ENCODE results near the gene HDAC1. TPM values are rescaled to one million over a fixed set of nuclear protein-coding genes. Genes with fewer than 3 reads are reported as not detected.

Gene HDAC1
- total and polyA plus RNA-seq, 2 of the 4 experiments (the other 2 are of a cell fraction): 95.5 to 139 TPM

- H3K36me3 ChIP-seq (ENCODE audit: control insufficient read depth, insufficient read depth, low read length): no peaks in the 10 kb centered on the region
- no peaks in the 10 kb centered on the region for H4K20me1 ChIP-seq (ENCODE audit: insufficient read depth, low read length)
- H3K9me1 ChIP-seq (ENCODE audit: insufficient read depth, low read length): no peaks in the 10 kb centered on the region; the same call in none of the 2 replicates
- in situ Hi-C loops (cut with MboI; ENCODE audit: low sequenced_read_pairs): no loop called here
- no peak overlapping the region for H4K5ac ChIP-seq (ENCODE audit: low read depth, low read length)
- H2BK15ac ChIP-seq (ENCODE audit: low read depth, low read length): no peak overlapping the region
- DNase-seq (peak; percentile 45), ATAC-seq (ENCODE audit: low read depth) (peak; percentile 55)
- TF ChIP-seq MXI1 (IDR thresholded peaks at IDR 0.05; ENCODE audit: borderline replicate concordance, low read depth, low read length) (no peak), USF2 (IDR thresholded peaks at IDR 0.05; ENCODE audit: low read depth, low read length) (no peak)
- no peak overlapping the region for H2AK5ac ChIP-seq (ENCODE audit: low read depth, low read length)
- no peak overlapping the region for H4K8ac ChIP-seq (ENCODE audit: low read depth in 2 of 2, low read length in 2 of 2)
- H3K18ac ChIP-seq (ENCODE audit: low read depth, low read length): no peak overlapping the region
- no peak overlapping the region for H3K23ac ChIP-seq (ENCODE audit: low read depth, low read length)
- H2AK9ac ChIP-seq (replicated peaks; ENCODE audit: low read depth, low read length, poor library complexity): peak overlapping the region; percentile 15
- no peak overlapping the region for H2BK5ac ChIP-seq (ENCODE audit: low read depth, low read length, poor library complexity, severe bottlenecking)
- no peak overlapping the region for H4K91ac ChIP-seq (ENCODE audit: insufficient read depth, low read depth, low read length)
- 0 out of 4 replicates have a peak, but pooled peaks cover 0 to 3% of the 10 kb centered on the region in 2 experiments for H3K79me1 ChIP-seq (ENCODE audit: low read depth in 1 of 2, low read length in 2 of 2)
- H3K4me3 ChIP-seq (ENCODE audit: insufficient read depth, low read depth, low read length): no peak overlapping the region
- peaks cover 8% of the 10 kb centered on the region for H3K4me1 ChIP-seq (ENCODE audit: control insufficient read depth, insufficient read depth, low read length)
- H3K27ac ChIP-seq (ENCODE audit: insufficient read depth, low read length): no peak overlapping the region
- 33% methylated on average over 2 of the region's 8 CpGs; no CpG with 5 or more reads in 1 of the 2 experiments for WGBS, 2 experiments (ENCODE audit: extremely low coverage in 2 of 2, insufficient read length in 1 of 2)
- H3K9ac ChIP-seq (ENCODE audit: low read depth, low read length): no peak overlapping the region
- no peak overlapping the region; the same call in 1 of the 2 replicates for H3K4ac ChIP-seq (ENCODE audit: low read depth, low read length)
- CTCF ChIA-PET: no interaction called here
- peak overlapping the region; percentile 41 for H2AFZ ChIP-seq (replicated peaks; ENCODE audit: low read length, poor library complexity)
- H2BK20ac ChIP-seq (ENCODE audit: low read depth, low read length): no peak overlapping the region
- intact Hi-C loops (cut with micrococcal nuclease): no loop called here
- no peak overlapping the region for H3K4me2 ChIP-seq (ENCODE audit: low read depth, low read length)
- H3K9me3 ChIP-seq (ENCODE audit: control insufficient read depth, insufficient read depth, low read length): no peaks in the 10 kb centered on the region
- no peak overlapping the region for H3K56ac ChIP-seq (ENCODE audit: extremely low read depth, insufficient read depth, low read length)
- POLR2A ChIA-PET (ENCODE audit: unreplicated experiment): interaction anchor here (0.6 kb wide), 1 partner anchor 9 kb away, joined by 3 read pairs; the partner anchor contains the start of gene MARCKSL1
- dilution Hi-C loops (cut with HindIII; ENCODE audit: low sequenced_read_pairs, unreplicated experiment): no loop called here
- no TSS peak for BruUV-seq (replicated peaks)
- no peak overlapping the region for H3K14ac ChIP-seq (replicated peaks; ENCODE audit: low read depth, low read length)
- H3K27me3 ChIP-seq (ENCODE audit: control insufficient read depth, insufficient read depth, low read length): no peaks in the 10 kb centered on the region
- no peak overlapping the region for H2BK120ac ChIP-seq (ENCODE audit: low read depth, low read length)
Observed at GRCh38 chr1:32345289-32345827, 53.5 kb downstream of the HDAC1 start.

Data from IMR-90 (cell line).